IMR-90 (cell line): ENCODE measurements around the gene GOLGA1. TPM values are rescaled to one million over a fixed set of nuclear protein-coding genes. Genes with fewer than 3 reads are reported as not detected.
A peak's percentile ranks its signal among the peaks of the same experiment; 100 is the strongest.

Experiments used
- ATAC-seq: fragments of 200-7000 bp; cut with Tn5 transposase; 2 replicates; pipeline ENCODE4 v1.9.1; 2020; ENCODE audit warnings: low read depth, mild to moderate bottlenecking, moderate library complexity
- BruUV-seq: library from RNA; stranded (reverse); fragments of 400-500 nt; replicated peaks from 2 replicates; lab custom pipeline; 2021; lab: Mats Ljungman, UMichigan
- CTCF ChIA-PET: fragments of 300-600 bp; formaldehyde crosslinking; extraction: SDS; loops from one replicate; lab custom pipeline; 2021; ENCODE audit warnings: antibody characterized with exemption; lab: Yijun Ruan, JAX
- POLR2A ChIA-PET: fragments of 300-600 bp; sonication (Branson Sonifier 250); formaldehyde crosslinking; loops from one replicate; lab custom pipeline; 2022; ENCODE audit warnings: antibody characterized with exemption; ENCODE audit not compliant: unreplicated experiment; lab: Charles Lee
- DNase-seq: peaks from one replicate; pipeline ENCODE4 v3.0.0; 2013
- H2AFZ ChIP-seq: replicated peaks from 2 replicates; pipeline ENCODE3; 2013; ENCODE audit warnings: low read length, mild to moderate bottlenecking; ENCODE audit not compliant: poor library complexity
- H2AK5ac ChIP-seq: 2 replicates; pipeline ENCODE4 v1.6.1; 2013; ENCODE audit warnings: low read depth, low read length, inconsistent platforms
- H2AK9ac ChIP-seq: replicated peaks from 2 replicates; pipeline ENCODE3; 2013; ENCODE audit warnings: mild to moderate bottlenecking, low read depth, low read length, moderate library complexity; ENCODE audit not compliant: poor library complexity
- H2BK120ac ChIP-seq: 2 replicates; pipeline ENCODE4 v1.6.1; 2013; ENCODE audit warnings: low read depth, low read length, inconsistent platforms
- H2BK15ac ChIP-seq: 3 replicates; pipeline ENCODE4 v1.6.1; 2013; ENCODE audit warnings: low read depth, low read length, inconsistent platforms
- H2BK20ac ChIP-seq: 2 replicates; pipeline ENCODE4 v1.6.1; 2013; ENCODE audit warnings: low read depth, mild to moderate bottlenecking, inconsistent platforms, low read length, moderate library complexity
- H2BK5ac ChIP-seq: 2 replicates; pipeline ENCODE4 v1.6.1; 2013; ENCODE audit warnings: mild to moderate bottlenecking, low read depth, low read length, inconsistent platforms; ENCODE audit not compliant: poor library complexity, severe bottlenecking
- H3K14ac ChIP-seq: replicated peaks from 2 replicates; pipeline ENCODE4 v1.6.1; 2013; ENCODE audit warnings: low read depth, low read length, inconsistent platforms
- H3K18ac ChIP-seq: 2 replicates; pipeline ENCODE4 v1.6.1; 2013; ENCODE audit warnings: low read depth, low read length, control low read depth
- H3K23ac ChIP-seq: 2 replicates; pipeline ENCODE4 v1.6.1; 2013; ENCODE audit warnings: low read depth, low read length, inconsistent platforms
- H3K27ac ChIP-seq: 2 replicates; pipeline ENCODE4 v1.5.1; 2013; ENCODE audit warnings: mild to moderate bottlenecking, control low read depth, low read length; ENCODE audit not compliant: insufficient read depth
- H3K27me3 ChIP-seq: 2 replicates; pipeline ENCODE4 v1.6.1; 2013; ENCODE audit warnings: low read length; ENCODE audit not compliant: control insufficient read depth, insufficient read depth
- H3K36me3 ChIP-seq: 2 replicates; pipeline ENCODE4 v1.6.1; 2013; ENCODE audit warnings: low read length, mixed read lengths; ENCODE audit not compliant: control insufficient read depth, insufficient read depth
- H3K4ac ChIP-seq: 2 replicates; pipeline ENCODE4 v1.6.1; 2013; ENCODE audit warnings: low read depth, low read length, inconsistent platforms
- H3K4me1 ChIP-seq: 2 replicates; pipeline ENCODE4 v1.6.1; 2013; ENCODE audit warnings: low read length, mixed read lengths; ENCODE audit not compliant: control insufficient read depth, insufficient read depth
- H3K4me2 ChIP-seq: 2 replicates; pipeline ENCODE4 v1.6.1; 2013; ENCODE audit warnings: low read depth, mild to moderate bottlenecking, control low read depth, low read length, moderate library complexity
- H3K4me3 ChIP-seq: 2 replicates; pipeline ENCODE4 v1.5.1; 2013; ENCODE audit warnings: low read depth, mild to moderate bottlenecking, control low read depth, low read length, moderate library complexity; ENCODE audit not compliant: insufficient read depth
- H3K56ac ChIP-seq: 2 replicates; pipeline ENCODE4 v1.6.1; 2013; ENCODE audit warnings: low read length, inconsistent platforms; ENCODE audit not compliant: insufficient read depth; ENCODE audit errors: extremely low read depth
- H3K79me1 ChIP-seq, 2 experiments: 2 replicates each; pipeline ENCODE4 v1.6.1; 2013; ENCODE audit warnings: low read length in 2 of 2, inconsistent platforms in 1 of 2, low read depth in 1 of 2
- H3K9ac ChIP-seq: 2 replicates; pipeline ENCODE4 v1.6.1; 2013; ENCODE audit warnings: low read depth, low read length, control low read depth
- H3K9me1 ChIP-seq: 2 replicates; pipeline ENCODE4 v1.6.1; 2013; ENCODE audit warnings: low read length, inconsistent platforms; ENCODE audit not compliant: insufficient read depth
- H3K9me3 ChIP-seq: 2 replicates; pipeline ENCODE4 v1.6.1; 2013; ENCODE audit warnings: low read length; ENCODE audit not compliant: control insufficient read depth, insufficient read depth
- H4K20me1 ChIP-seq: 2 replicates; pipeline ENCODE4 v1.6.1; 2013; ENCODE audit warnings: low read length, inconsistent platforms; ENCODE audit not compliant: insufficient read depth
- H4K5ac ChIP-seq: 2 replicates; pipeline ENCODE4 v1.6.1; 2013; ENCODE audit warnings: mild to moderate bottlenecking, low read depth, low read length, control low read depth
- H4K8ac ChIP-seq, 2 experiments: 2 replicates each; pipeline ENCODE4 v1.6.1; 2013; ENCODE audit warnings: low read depth in 2 of 2, low read length in 2 of 2, control low read depth in 1 of 2, inconsistent platforms in 1 of 2
- H4K91ac ChIP-seq: 2 replicates; pipeline ENCODE4 v1.6.1; 2013; ENCODE audit warnings: low read depth, low read length, inconsistent platforms; ENCODE audit not compliant: insufficient read depth
- RAD21 ChIP-seq: IDR thresholded peaks from 2 replicates; pipeline ENCODE4 v1.6.1; 2012; ENCODE audit warnings: low read length, improper control_type of control experiment
- WGBS, 2 experiments: methylation state at CpG; one replicate each; pipeline versions ENCODE4 v1.1.5 to v1.1.7; 2013; ENCODE audit warnings: missing lambda C conversion rate in 2 of 2; ENCODE audit not compliant: insufficient read length in 1 of 2; ENCODE audit errors: extremely low coverage in 2 of 2; 5-methylcytosine and 5-hydroxymethylcytosine counted together
- dilution Hi-C: fragments of 300-500 bp; cut with HindIII; formaldehyde crosslinking; loops from one replicate; pipeline ENCODE4 v1.14.3; 2018; ENCODE audit warnings: low sequenced_read_pairs; ENCODE audit not compliant: unreplicated experiment
- in situ Hi-C: fragments of 300-500 bp; cut with MboI; formaldehyde crosslinking; loops from 3 replicates; pipeline ENCODE4 v1.14.3; 2019; ENCODE audit warnings: low sequenced_read_pairs, inconsistent platforms, mixed read lengths
- intact Hi-C: fragments of 100-400 bp; cut with micrococcal nuclease; formaldehyde crosslinking; loops from 2 replicates; pipeline ENCODE4 v1.10.0; 2022
- polyA plus RNA-seq, 3 experiments: library from polyadenylated mRNA; depleted of rRNA; stranded (reverse); fragments of >200 nt; gene quantifications; 2 replicates each; pipeline ENCODE4 v1.2.3, GENCODE V29; 2012; ENCODE audit warnings: low replicate concordance in 1 of 3
- total RNA-seq: library from RNA; depleted of rRNA; stranded (reverse); fragments of >200 nt; gene quantifications from 2 replicates; pipeline ENCODE4 v1.2.3, GENCODE V29; 2012

Gene GOLGA1
- total and polyA plus RNA-seq, 2 of the 4 experiments (the other 2 are of a cell fraction): 10.6 to 12.7 TPM

DNA sequence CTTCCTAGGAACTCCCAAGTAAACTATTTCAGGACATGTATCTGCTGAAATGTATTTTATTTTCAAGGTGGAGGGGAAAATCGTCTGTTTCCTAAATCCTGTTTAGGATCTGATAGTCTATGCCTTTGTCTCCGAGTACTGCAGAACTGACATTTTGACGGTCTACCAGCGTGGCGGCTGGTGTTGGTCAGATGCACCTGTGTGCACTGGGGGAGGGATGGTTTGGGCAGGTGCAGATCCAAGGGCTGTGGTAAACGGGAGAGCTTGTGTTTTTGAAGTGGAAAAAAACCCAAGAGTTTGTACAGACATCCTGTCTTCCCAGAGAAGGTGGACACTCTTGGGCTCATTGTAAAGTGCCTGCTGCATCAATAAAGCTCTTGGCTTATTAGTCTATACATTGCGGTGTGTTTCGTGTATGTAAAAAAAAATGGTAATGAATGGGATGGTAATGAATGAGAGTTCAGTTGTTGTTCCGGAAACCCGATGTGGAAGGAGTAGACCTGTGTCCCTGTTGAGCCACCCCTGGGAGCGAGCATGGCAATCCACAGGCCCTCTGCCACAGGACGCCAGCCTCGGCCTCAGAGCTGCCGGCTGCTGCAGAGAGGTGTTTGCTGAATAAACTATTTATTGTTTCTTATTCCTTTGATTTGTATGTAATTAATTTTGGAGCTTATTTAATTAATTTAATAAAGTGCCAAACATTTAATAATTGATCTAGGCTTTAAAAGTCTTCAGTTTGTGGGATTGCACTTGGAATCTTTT, 63.7 kb downstream of the GOLGA1 start:
- Histone ChIP-seq H3K9me1 (peaks cover 9% of the 10 kb centered on the region; the same call in 1 of the 2 replicates), H4K20me1 (peaks cover 47% of the 10 kb centered on the region), H3K4me2 (no peak overlapping the region), H3K27ac (no peak overlapping the region), H2BK120ac (no peak overlapping the region), H3K4ac (no peak overlapping the region), H3K4me3 (no peak overlapping the region), H3K79me1 (peaks cover 24 to 45% of the 10 kb centered on the region in 2 experiments), H4K5ac (no peak overlapping the region), H4K91ac (no peak overlapping the region), H2BK15ac (no peak overlapping the region), H3K9ac (no peak overlapping the region), H2BK20ac (no peak overlapping the region), H4K8ac (no peak overlapping the region), H3K9me3 (no peaks in the 10 kb centered on the region), H3K23ac (no peak overlapping the region), H2AK5ac (no peak overlapping the region), H3K27me3 (no peaks in the 10 kb centered on the region), H3K4me1 (peaks cover 5% of the 10 kb centered on the region; the same call in 1 of the 2 replicates), H2AK9ac (no peak overlapping the region), H3K56ac (no peak overlapping the region), H2BK5ac (no peak overlapping the region), H3K18ac (no peak overlapping the region), H3K36me3 (peaks cover 73% of the 10 kb centered on the region), H2AFZ (no peak overlapping the region), H3K14ac (no peak overlapping the region)
- ATAC-seq (no peak), DNase-seq (no peak)
- no peak for TF ChIP-seq RAD21
- BruUV-seq: TSS peak; percentile 78
- POLR2A ChIA-PET: interaction anchor here (0.6 kb wide), 2 partner anchors 47 to 132 kb away, joined by 4 to 5 read pairs; no protein-coding TSS in a partner anchor
- dilution Hi-C loops: no loop called here
- CTCF ChIA-PET: interaction anchor here (2.0 kb wide), 1 partner anchor 17 kb away, joined by 5 read pairs; no protein-coding TSS in a partner anchor
- intact Hi-C loops: no loop called here
- 100% methylated on average over 3 to 4 of the region's 14 CpGs for WGBS, 2 experiments
- in situ Hi-C loops: no loop called here
